GM12865 (cell line): Measurements from ENCODE around the gene TNFSF13B.

Experiments
- DNase-seq: peaks from one replicate; pipeline ENCODE4 v3.0.0; 2010; ENCODE audit warnings: low read depth
- H3K4me3 ChIP-seq: 2 replicates; pipeline ENCODE4 v1.5.1; 2011; ENCODE audit warnings: mild to moderate bottlenecking, low read depth, low read length, control low read depth
- CTCF ChIP-seq: IDR thresholded peaks from 2 replicates; pipeline ENCODE4 v1.5.1; 2011; ENCODE audit warnings: low read length, control low read depth, low read depth, inconsistent platforms; ENCODE audit not compliant: insufficient read depth; ENCODE audit errors: missing control alignments

Gene TNFSF13B

GRCh38 chr13:108269601-108270328 lies at the start of gene TNFSF13B:
TSS of gene TNFSF13B (plus strand) at chr13:108269718. CDS start at chr13:108269896, 178 bp downstream.
- DNase-seq: peak; percentile 85
- TF ChIP-seq CTCF: peak; percentile 22
- H3K4me3 ChIP-seq: peak within 1 kb of the TSS; percentile 66

- peak overlapping the region; percentile 65 for H3K4me3 ChIP-seq
- TF ChIP-seq CTCF: no peak
- peak; percentile 18 for DNase-seq
These were observed 49.5 kb upstream of the TNFSF13B start for GRCh38 chr13:108220041-108220440.

GRCh38 chr13:108223687-108224503 lies 45.6 kb upstream of the TNFSF13B start:
- no peak overlapping the region for H3K4me3 ChIP-seq
- DNase-seq: no peak
- TF ChIP-seq CTCF: no peak

GRCh38 chr13:108225440-108225839 lies 44.1 kb upstream of the TNFSF13B start:
- DNase-seq: peak; percentile 16
- no peak overlapping the region for H3K4me3 ChIP-seq

GRCh38 chr13:108226184-108226583 lies 43.3 kb upstream of the TNFSF13B start:
- no peak overlapping the region for H3K4me3 ChIP-seq
- TF ChIP-seq CTCF: no peak
- peak; percentile 8 for DNase-seq

More at GRCh38 chr13:108225440-108225839, 44.1 kb upstream of the TNFSF13B start:
- TF ChIP-seq CTCF: no peak

GRCh38 chr13:108227651-108228272 lies 41.8 kb upstream of the TNFSF13B start:
- peak; percentile 56 for TF ChIP-seq CTCF
- no peak overlapping the region for H3K4me3 ChIP-seq
- DNase-seq: peak; percentile 48
